WTC11 (cell line): Measurements from ENCODE around the gene RIC3. TPM values are rescaled to one million over a fixed set of nuclear protein-coding genes. Genes with fewer than 3 reads are reported as not detected.
A peak's percentile ranks its signal among the peaks of the same experiment; 100 is the strongest.

Experiments used
- AR ChIP-seq: fragments of 250-450 bp; sonication (Bioruptor Pico); IDR thresholded peaks from 2 replicates; pipeline ENCODE4 v1.9.0; 2021; ENCODE audit warnings: mild to moderate bottlenecking
- ATF1 ChIP-seq: sonication (generic); formaldehyde crosslinking; IDR thresholded peaks from 2 replicates; pipeline ENCODE4 v1.8.1; 2023; ENCODE audit warnings: mild to moderate bottlenecking, moderate library complexity, missing genetic modification reagents
- CBFB ChIP-seq: sonication (generic); formaldehyde crosslinking; IDR thresholded peaks from 2 replicates; pipeline ENCODE4 v1.8.1; 2022; ENCODE audit warnings: mild to moderate bottlenecking, low read depth, missing genetic modification reagents
- CREM ChIP-seq: sonication (generic); formaldehyde crosslinking; IDR thresholded peaks from 2 replicates; pipeline ENCODE4 v1.8.1; 2022; ENCODE audit warnings: mild to moderate bottlenecking, missing genetic modification reagents, moderate library complexity
- ELF4 ChIP-seq: sonication (generic); formaldehyde crosslinking; IDR thresholded peaks from 2 replicates; pipeline ENCODE4 v1.8.1; 2022; ENCODE audit warnings: low read depth, mild to moderate bottlenecking, moderate library complexity, missing genetic modification reagents
- ETV6 ChIP-seq: sonication (generic); formaldehyde crosslinking; IDR thresholded peaks from 2 replicates; pipeline ENCODE4 v1.8.1; 2022; ENCODE audit warnings: mild to moderate bottlenecking, missing genetic modification reagents
- FOXJ3 ChIP-seq: sonication (generic); formaldehyde crosslinking; IDR thresholded peaks from 2 replicates; pipeline ENCODE4 v1.9.0; 2021; ENCODE audit warnings: missing genetic modification reagents, mild to moderate bottlenecking, borderline replicate concordance
- FOXP4 ChIP-seq: sonication (generic); formaldehyde crosslinking; IDR thresholded peaks from 2 replicates; pipeline ENCODE4 v1.8.0; 2022; ENCODE audit warnings: mild to moderate bottlenecking, missing genetic modification reagents
- GTF2I ChIP-seq: fragments of 250-450 bp; sonication (Bioruptor Pico); conservative IDR thresholded peaks from 2 replicates; pipeline ENCODE4 v1.4.0; 2021; ENCODE audit warnings: mild to moderate bottlenecking
- JAZF1 ChIP-seq: fragments of 250-450 bp; sonication (Bioruptor Pico); IDR thresholded peaks from 2 replicates; pipeline ENCODE4 v1.9.0; 2021; ENCODE audit warnings: moderate library complexity, mild to moderate bottlenecking, inconsistent platforms
- JUN ChIP-seq: sonication (generic); formaldehyde crosslinking; IDR thresholded peaks from 2 replicates; pipeline ENCODE4 v1.8.0; 2023; ENCODE audit warnings: mild to moderate bottlenecking, missing genetic modification reagents
- MAX ChIP-seq: sonication (generic); formaldehyde crosslinking; IDR thresholded peaks from 2 replicates; pipeline ENCODE4 v1.8.0; 2022; ENCODE audit warnings: mild to moderate bottlenecking, missing genetic modification reagents
- NFATC4 ChIP-seq: fragments of 250-450 bp; sonication (Bioruptor Pico); IDR thresholded peaks from 2 replicates; pipeline ENCODE4 v1.9.0; 2021; ENCODE audit warnings: mild to moderate bottlenecking
- NR2C2 ChIP-seq: sonication (generic); formaldehyde crosslinking; IDR thresholded peaks from 2 replicates; pipeline ENCODE4 v1.8.0; 2022; ENCODE audit warnings: mild to moderate bottlenecking, missing genetic modification reagents
- PRDM15 ChIP-seq: sonication (generic); formaldehyde crosslinking; IDR thresholded peaks from 2 replicates; pipeline ENCODE4 v1.8.0; 2022; ENCODE audit warnings: missing genetic modification reagents
- PREB ChIP-seq: sonication (generic); formaldehyde crosslinking; IDR thresholded peaks from 2 replicates; pipeline ENCODE4 v1.8.1; 2022; ENCODE audit warnings: mild to moderate bottlenecking, missing genetic modification reagents, moderate library complexity, borderline replicate concordance
- PRRX2 ChIP-seq: fragments of 250-450 bp; sonication (Bioruptor Pico); IDR thresholded peaks from 2 replicates; pipeline ENCODE4 v1.8.0; 2021; ENCODE audit warnings: mild to moderate bottlenecking
- SMAD3 ChIP-seq: sonication (generic); formaldehyde crosslinking; IDR thresholded peaks from 2 replicates; pipeline ENCODE4 v1.8.0; 2022; ENCODE audit warnings: missing genetic modification reagents, mild to moderate bottlenecking, borderline replicate concordance
- SOX15 ChIP-seq: fragments of 250-450 bp; sonication (Bioruptor Pico); IDR thresholded peaks from 2 replicates; pipeline ENCODE4 v1.9.0; 2021; ENCODE audit warnings: mild to moderate bottlenecking
- SP1 ChIP-seq: sonication (generic); formaldehyde crosslinking; conservative IDR thresholded peaks from 2 replicates; pipeline ENCODE4 v1.8.1; 2022; ENCODE audit warnings: missing genetic modification reagents
- TCF7 ChIP-seq: sonication (generic); formaldehyde crosslinking; IDR thresholded peaks from 2 replicates; pipeline ENCODE4 v1.8.0; 2022; ENCODE audit warnings: mild to moderate bottlenecking, low read depth, missing genetic modification reagents, moderate library complexity
- TEAD4 ChIP-seq: sonication (generic); formaldehyde crosslinking; IDR thresholded peaks from 2 replicates; pipeline ENCODE4 v1.8.0; 2022; ENCODE audit warnings: mild to moderate bottlenecking, missing genetic modification reagents
- ZNF317 ChIP-seq: sonication (generic); formaldehyde crosslinking; IDR thresholded peaks from 2 replicates; pipeline ENCODE4 v1.8.1; 2023; ENCODE audit warnings: low read depth, mild to moderate bottlenecking, moderate library complexity, missing genetic modification reagents, borderline replicate concordance
- ZNF425 ChIP-seq: fragments of 250-450 bp; sonication (Bioruptor Pico); conservative IDR thresholded peaks from 2 replicates; pipeline ENCODE4 v1.9.0; 2021; ENCODE audit warnings: mild to moderate bottlenecking
- ZNF512 ChIP-seq: sonication (generic); formaldehyde crosslinking; IDR thresholded peaks from 2 replicates; pipeline ENCODE4 v1.8.1; 2022; ENCODE audit warnings: missing genetic modification reagents, borderline replicate concordance
- total RNA-seq: library from RNA; stranded (reverse); gene quantifications from 3 replicates; pipeline ENCODE4 v1.2.3, GENCODE V29; 2021

Gene RIC3
- total RNA-seq, 1 experiment from 2014 or later: 15.7 TPM

GRCh38 chr11:8168485-8169257 is at the start of gene RIC3 (continued):
- TF ChIP-seq TEAD4 (CRISPR knock-in tag): no peak
- no peak for TF ChIP-seq PRRX2 (CRISPR knock-in tag)
- TF ChIP-seq JAZF1 (CRISPR knock-in tag): no peak
- TF ChIP-seq CBFB (CRISPR knock-in tag): no peak
- TF ChIP-seq PREB (CRISPR knock-in tag): no peak
- TF ChIP-seq AR (CRISPR knock-in tag): no peak
- TF ChIP-seq FOXP4 (CRISPR knock-in tag): peak; percentile 79
- peak; percentile 86; the same call in 1 of the 2 replicates for TF ChIP-seq JUN (CRISPR knock-in tag)
- TF ChIP-seq ATF1 (CRISPR knock-in tag): no peak
- peak; percentile 67 for TF ChIP-seq PRDM15 (CRISPR knock-in tag)
- TF ChIP-seq ELF4 (CRISPR knock-in tag): no peak
- TF ChIP-seq ETV6 (CRISPR knock-in tag): peak; percentile 97
- no peak for TF ChIP-seq NR2C2 (CRISPR knock-in tag)
- no peak for TF ChIP-seq ZNF317
- TF ChIP-seq ZNF425 (CRISPR knock-in tag): no peak
- TF ChIP-seq SP1 (CRISPR knock-in tag): peak; percentile 67
- TF ChIP-seq MAX (CRISPR knock-in tag): peak; percentile 96
- TF ChIP-seq ZNF512 (CRISPR knock-in tag): no peak
- no peak for TF ChIP-seq TCF7 (CRISPR knock-in tag)
- no peak for TF ChIP-seq SOX15
- no peak for TF ChIP-seq GTF2I
- TF ChIP-seq CREM (CRISPR knock-in tag): peak; percentile 72
- no peak for TF ChIP-seq NFATC4 (CRISPR knock-in tag)
- no peak for TF ChIP-seq SMAD3 (CRISPR knock-in tag)
- TF ChIP-seq FOXJ3 (CRISPR knock-in tag): no peak
